ENCODE data around the gene RAB9A. TPM values are rescaled to one million over a fixed set of nuclear protein-coding genes. Genes with fewer than 3 reads are reported as not detected.
"Not testable (repeated sequence)": the region's sequence is repeated elsewhere in the genome, so short reads cannot be mapped to it uniquely, and the experiment has no call there.

Gene RAB9A
- total RNA-seq, 4 donors from 2014 or later, result 20.2 to 31.8 (median 29.8) TPM

DNA sequence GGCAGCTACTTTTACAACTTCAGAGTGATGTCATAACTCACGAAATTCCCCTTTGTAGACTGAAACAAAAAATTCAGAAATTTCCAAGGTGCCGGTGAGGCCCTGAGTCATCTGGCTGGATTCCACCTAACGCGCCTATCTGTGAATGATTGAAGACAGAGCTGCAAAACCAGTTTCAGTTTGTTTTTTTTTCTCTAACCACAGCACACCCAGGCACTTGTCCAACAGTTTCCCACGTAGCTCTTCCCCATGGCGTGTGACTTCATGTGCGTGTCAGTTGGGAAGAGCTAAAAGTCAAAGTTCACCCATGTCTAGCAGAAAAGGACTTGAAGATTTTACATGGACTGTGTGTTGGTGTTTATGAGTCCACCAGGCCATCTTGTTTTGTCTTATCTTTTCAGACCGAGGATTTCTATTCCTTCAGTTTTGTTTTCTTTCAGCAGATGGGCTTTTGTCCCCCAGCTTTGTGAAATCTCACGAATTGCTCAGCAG is 19.6 kb upstream of the RAB9A start:
- DNase-seq (ENCODE audit: low spot score) (peak; percentile 56), ATAC-seq (ENCODE audit: low FRiP score) (peak; percentile 90)
- TF ChIP-seq, protein P1, sequence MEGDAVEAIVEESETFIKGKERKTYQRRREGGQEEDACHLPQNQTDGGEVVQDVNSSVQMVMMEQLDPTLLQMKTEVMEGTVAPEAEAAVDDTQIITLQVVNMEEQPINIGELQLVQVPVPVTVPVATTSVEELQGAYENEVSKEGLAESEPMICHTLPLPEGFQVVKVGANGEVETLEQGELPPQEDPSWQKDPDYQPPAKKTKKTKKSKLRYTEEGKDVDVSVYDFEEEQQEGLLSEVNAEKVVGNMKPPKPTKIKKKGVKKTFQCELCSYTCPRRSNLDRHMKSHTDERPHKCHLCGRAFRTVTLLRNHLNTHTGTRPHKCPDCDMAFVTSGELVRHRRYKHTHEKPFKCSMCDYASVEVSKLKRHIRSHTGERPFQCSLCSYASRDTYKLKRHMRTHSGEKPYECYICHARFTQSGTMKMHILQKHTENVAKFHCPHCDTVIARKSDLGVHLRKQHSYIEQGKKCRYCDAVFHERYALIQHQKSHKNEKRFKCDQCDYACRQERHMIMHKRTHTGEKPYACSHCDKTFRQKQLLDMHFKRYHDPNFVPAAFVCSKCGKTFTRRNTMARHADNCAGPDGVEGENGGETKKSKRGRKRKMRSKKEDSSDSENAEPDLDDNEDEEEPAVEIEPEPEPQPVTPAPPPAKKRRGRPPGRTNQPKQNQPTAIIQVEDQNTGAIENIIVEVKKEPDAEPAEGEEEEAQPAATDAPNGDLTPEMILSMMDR (IDR thresholded peaks at IDR 0.05), result no peak

DNA sequence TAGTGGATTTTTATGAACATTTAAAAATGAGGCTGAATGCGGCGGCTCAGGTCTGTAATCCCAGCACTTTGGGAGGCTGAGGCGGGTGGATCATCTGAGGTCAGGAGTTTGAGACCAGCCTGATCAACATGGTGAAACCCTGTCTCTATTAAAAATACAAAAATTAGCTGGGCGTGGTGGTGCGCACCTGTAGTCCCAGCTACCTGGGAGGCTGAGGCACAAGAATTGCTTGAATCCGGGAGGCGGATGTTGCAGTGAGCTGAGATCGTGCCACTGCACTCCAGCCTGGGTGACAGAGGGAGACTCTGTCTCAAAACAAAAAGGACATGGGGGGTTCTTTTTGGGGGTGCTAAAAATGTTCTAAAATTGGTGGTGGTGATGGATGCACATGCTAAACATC is 19.2 kb upstream of the RAB9A start:
- not testable (repeated sequence) for ATAC-seq (ENCODE audit: low FRiP score); DNase-seq (ENCODE audit: low spot score)

GRCh38 chrX:13670197-13670596 is 18.7 kb upstream of the RAB9A start:
- DNase-seq (ENCODE audit: low spot score) (no peak), ATAC-seq (ENCODE audit: low FRiP score) (no peak)
- TF ChIP-seq, protein P1 (IDR thresholded peaks at IDR 0.05), result no peak

DNA sequence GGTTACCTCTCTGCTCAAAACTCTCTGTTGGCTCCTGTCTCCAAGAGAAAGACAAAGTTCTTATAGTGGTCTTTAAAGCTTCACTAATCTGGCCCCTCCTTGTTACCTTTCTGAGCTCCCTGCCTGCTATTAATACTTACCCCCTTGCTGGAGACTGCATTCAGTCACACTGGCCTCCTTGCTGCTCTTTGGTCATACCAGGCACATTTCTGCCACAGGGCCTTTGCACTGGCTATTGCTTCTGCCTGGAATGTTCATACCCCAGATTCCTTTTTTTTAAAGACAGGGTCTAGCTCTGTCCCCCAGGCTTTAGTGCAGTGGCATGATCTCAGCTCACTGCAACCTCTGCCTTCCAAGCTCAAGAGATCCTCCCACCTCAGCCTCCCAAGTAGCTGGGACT is 15.9 kb upstream of the RAB9A start:
- TF ChIP-seq, protein P1 (IDR thresholded peaks at IDR 0.05), result no peak
- DNase-seq (ENCODE audit: low spot score), result no peak
- no peak for ATAC-seq (ENCODE audit: low FRiP score)

DNA sequence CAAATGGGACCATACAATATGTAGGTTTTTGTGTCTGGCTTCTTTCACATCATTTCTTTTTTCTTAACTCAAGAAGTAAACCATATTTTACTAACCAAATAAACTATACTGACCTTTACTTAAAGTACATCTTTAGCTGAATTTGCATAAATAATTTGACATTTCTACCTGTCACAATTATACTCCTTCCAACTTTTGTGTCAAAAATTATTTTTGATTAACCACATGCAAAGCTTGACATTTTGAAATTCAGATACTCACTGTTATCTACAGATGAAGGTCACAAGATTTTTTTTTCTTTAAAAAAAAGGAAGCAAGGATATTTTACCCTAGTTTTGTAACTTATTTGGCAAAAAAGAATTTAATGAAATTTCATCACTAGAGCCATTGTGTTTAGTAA is 12.0 kb upstream of the RAB9A start:
- DNase-seq (ENCODE audit: low spot score) (no peak), ATAC-seq (ENCODE audit: low FRiP score) (no peak)
- TF ChIP-seq, protein P1 (IDR thresholded peaks at IDR 0.05), result no peak

- DNase-seq (ENCODE audit: low spot score); ATAC-seq (ENCODE audit: low FRiP score): not testable (repeated sequence)
Measured at GRCh38 chrX:13679700-13680099, 9.2 kb upstream of the RAB9A start.

GRCh38 chrX:13681595-13681994 is 7.3 kb upstream of the RAB9A start:
- DNase-seq (ENCODE audit: low spot score), result no peak
- no peak for ATAC-seq (ENCODE audit: low FRiP score)
- TF ChIP-seq, protein P1 (IDR thresholded peaks at IDR 0.05), result no peak

GRCh38 chrX:13684361-13684760 is 4.6 kb upstream of the RAB9A start:
- TF ChIP-seq, protein P1 (IDR thresholded peaks at IDR 0.05), result no peak
- no peak for DNase-seq (ENCODE audit: low spot score)
- no peak for ATAC-seq (ENCODE audit: low FRiP score)
